Neural cell (in vitro differentiated cells): ENCODE measurements around the gene TNRC6C. TPM values are rescaled to one million over a fixed set of nuclear protein-coding genes. Genes with fewer than 3 reads are reported as not detected.

Experiments
- H2AFZ ChIP-seq: fragments of 200-600, 300-800 bp; sonication (generic), shearing (Covaris generic); 2 replicates; pipeline ENCODE4 v1.6.0; 2014; ENCODE audit warnings: low read depth, mild to moderate bottlenecking, antibody characterized with exemption, low read length, moderate library complexity
- H3F3A ChIP-seq: fragments of 200-600 bp; shearing (Covaris generic); 2 replicates; pipeline ENCODE4 v1.6.1; 2016; ENCODE audit warnings: mild to moderate bottlenecking, moderate library complexity, mixed read lengths, antibody characterized with exemption, low read length; ENCODE audit not compliant: insufficient read depth, poor library complexity, severe bottlenecking
- H3K27ac ChIP-seq: fragments of 200-600, 300-800 bp; sonication (generic), shearing (Covaris generic); 2 replicates; pipeline ENCODE4 v1.5.1; 2014; ENCODE audit warnings: mild to moderate bottlenecking, low read length, moderate library complexity
- H3K27me3 ChIP-seq: fragments of 300-800, 200-600 bp; sonication (generic), shearing (Covaris generic); 2 replicates; pipeline ENCODE4 v1.6.0; 2014; ENCODE audit warnings: mild to moderate bottlenecking, low read depth, low read length, moderate library complexity; ENCODE audit not compliant: insufficient read depth
- H3K36me3 ChIP-seq: fragments of 300-800, 200-600 bp; sonication (generic), shearing (Covaris generic); 2 replicates; pipeline ENCODE4 v1.5.1; 2014; ENCODE audit warnings: mild to moderate bottlenecking, antibody characterized with exemption, low read length, moderate library complexity; ENCODE audit not compliant: insufficient read depth
- H3K4me2 ChIP-seq: fragments of 300-800, 200-600 bp; sonication (generic), shearing (Covaris generic); 2 replicates; pipeline ENCODE4 v1.6.0; 2014; ENCODE audit warnings: mild to moderate bottlenecking, low read length
- H3K4me3 ChIP-seq: fragments of 300-800, 200-600 bp; sonication (generic), shearing (Covaris generic); 2 replicates; pipeline ENCODE4 v1.5.1; 2014; ENCODE audit warnings: mild to moderate bottlenecking, low read length, moderate library complexity
- H3K79me2 ChIP-seq: fragments of 200-600 bp; shearing (Covaris generic); replicated peaks from 2 replicates; pipeline ENCODE4 v1.6.0; 2014; ENCODE audit warnings: mild to moderate bottlenecking, low read length, moderate library complexity; ENCODE audit not compliant: insufficient read depth
- H3K9ac ChIP-seq: fragments of 300-800, 200-600 bp; sonication (generic), shearing (Covaris generic); 2 replicates; pipeline ENCODE4 v1.6.1; 2016; ENCODE audit warnings: mild to moderate bottlenecking, low read length, mixed read lengths
- H3K9me2 ChIP-seq: fragments of 200-600 bp; shearing (Covaris generic); 2 replicates; pipeline ENCODE4 v1.6.1; 2016; ENCODE audit warnings: mild to moderate bottlenecking, low read length, mixed read lengths; ENCODE audit not compliant: insufficient read depth
- H3K9me3 ChIP-seq: fragments of 200-600, 300-800 bp; sonication (generic), shearing (Covaris generic); 2 replicates; pipeline ENCODE4 v1.6.1; 2016; ENCODE audit warnings: mild to moderate bottlenecking, mixed run types, low read length, moderate library complexity, mixed read lengths
- H4K20me1 ChIP-seq: fragments of 200-600 bp; shearing (Covaris generic); 2 replicates; pipeline ENCODE4 v1.6.1; 2016; ENCODE audit warnings: mild to moderate bottlenecking, mixed run types; ENCODE audit not compliant: insufficient read depth
- CTCF ChIP-seq: fragments of 450-650 bp; IDR thresholded peaks from 2 replicates; pipeline ENCODE4 v1.5.1; 2014; ENCODE audit warnings: antibody characterized with exemption, mild to moderate bottlenecking, moderate library complexity; ENCODE audit not compliant: poor library complexity, severe bottlenecking
- EP300 ChIP-seq: fragments of 450-650 bp; conservative IDR thresholded peaks from 2 replicates; pipeline ENCODE4 v1.6.1; 2014; ENCODE audit warnings: antibody characterized with exemption, mild to moderate bottlenecking, moderate library complexity; ENCODE audit not compliant: poor library complexity, severe bottlenecking
- EZH2 ChIP-seq: fragments of 200-600, 300-800 bp; shearing (Covaris generic), sonication (generic); IDR thresholded peaks from 2 replicates; pipeline ENCODE4 v1.6.1; 2014; ENCODE audit warnings: antibody characterized with exemption, low read length, borderline replicate concordance, mild to moderate bottlenecking; ENCODE audit not compliant: insufficient read depth, poor library complexity, severe bottlenecking
- MXI1 ChIP-seq: fragments of 450-650 bp; conservative IDR thresholded peaks from 2 replicates; pipeline ENCODE4 v1.6.1; 2014; ENCODE audit warnings: antibody characterized with exemption, mild to moderate bottlenecking; ENCODE audit not compliant: poor library complexity, severe bottlenecking
- POLR2AphosphoS5 ChIP-seq: IDR thresholded peaks from 2 replicates; pipeline ENCODE4 v1.6.1; 2012
- RAD21 ChIP-seq: fragments of 450-650 bp; conservative IDR thresholded peaks from 2 replicates; pipeline ENCODE4 v1.6.1; 2014; ENCODE audit warnings: antibody characterized with exemption, mild to moderate bottlenecking, moderate library complexity
- REST ChIP-seq: IDR thresholded peaks from 2 replicates; pipeline ENCODE4 v1.6.1; 2012; ENCODE audit warnings: borderline replicate concordance
- SMC3 ChIP-seq: fragments of 450-650 bp; conservative IDR thresholded peaks from 2 replicates; pipeline ENCODE4 v1.6.1; 2014; ENCODE audit warnings: antibody characterized with exemption, mild to moderate bottlenecking, moderate library complexity; ENCODE audit not compliant: poor library complexity
- TAF1 ChIP-seq: IDR thresholded peaks from 2 replicates; pipeline ENCODE4 v1.6.1; 2012; ENCODE audit warnings: low read depth
- polyA plus RNA-seq: library from polyadenylated mRNA; depleted of rRNA; stranded (reverse); fragments of >200 nt; gene quantifications from 2 replicates; pipeline ENCODE4 v1.2.3, GENCODE V29; 2014

The TNRC6C gene
- polyA plus RNA-seq, 1 donor from 2014 or later, result 15.4 TPM

- no peak for TF ChIP-seq TAF1
- no peaks in the 10 kb centered on the region for H3K9me2 ChIP-seq
- H3K4me3 ChIP-seq, result no peak overlapping the region
- H3K27ac ChIP-seq, result no peak overlapping the region
- H3F3A ChIP-seq, result no peaks in the 10 kb centered on the region
- no peaks in the 10 kb centered on the region for H4K20me1 ChIP-seq
- no peaks in the 10 kb centered on the region for H3K79me2 ChIP-seq
- H3K9ac ChIP-seq, result no peak overlapping the region
- H3K27me3 ChIP-seq, result no peaks in the 10 kb centered on the region
- H3K9me3 ChIP-seq, result no peaks in the 10 kb centered on the region
- H2AFZ ChIP-seq, result no peak overlapping the region
- H3K4me2 ChIP-seq, result no peak overlapping the region
- no peaks in the 10 kb centered on the region for H3K36me3 ChIP-seq
These were observed 27.4 kb upstream of the TNRC6C start for GRCh38 chr17:77930780-77931768.

GRCh38 chr17:77933777-77934398 is 24.6 kb upstream of the TNRC6C start:
- H3K27ac ChIP-seq, result no peak overlapping the region
- no peaks in the 10 kb centered on the region for H3F3A ChIP-seq
- H3K27me3 ChIP-seq, result no peaks in the 10 kb centered on the region
- H3K4me3 ChIP-seq, result no peak overlapping the region
- no peaks in the 10 kb centered on the region for H3K9me3 ChIP-seq
- H3K4me2 ChIP-seq, result no peak overlapping the region
- no peaks in the 10 kb centered on the region for H3K79me2 ChIP-seq
- H4K20me1 ChIP-seq, result no peaks in the 10 kb centered on the region
- H3K36me3 ChIP-seq, result no peaks in the 10 kb centered on the region
- H3K9me2 ChIP-seq, result no peaks in the 10 kb centered on the region
- H2AFZ ChIP-seq, result no peak overlapping the region
- no peak for TF ChIP-seq SMC3
- TF ChIP-seq RAD21, result no peak
- TF ChIP-seq MXI1, result no peak
- TF ChIP-seq CTCF, result no peak
- TF ChIP-seq REST, result no peak
- no peak for TF ChIP-seq EP300
- TF ChIP-seq POLR2AphosphoS5, result no peak
- no peak for TF ChIP-seq TAF1
- TF ChIP-seq EZH2, result no peak
- H3K9ac ChIP-seq, result no peak overlapping the region
